ENCODE measurements around the gene TGM6. TPM values are rescaled to one million over a fixed set of nuclear protein-coding genes. Genes with fewer than 3 reads are reported as not detected.

Gene TGM6
- total RNA-seq, 4 donors from 2014 or later = not detected

DNA sequence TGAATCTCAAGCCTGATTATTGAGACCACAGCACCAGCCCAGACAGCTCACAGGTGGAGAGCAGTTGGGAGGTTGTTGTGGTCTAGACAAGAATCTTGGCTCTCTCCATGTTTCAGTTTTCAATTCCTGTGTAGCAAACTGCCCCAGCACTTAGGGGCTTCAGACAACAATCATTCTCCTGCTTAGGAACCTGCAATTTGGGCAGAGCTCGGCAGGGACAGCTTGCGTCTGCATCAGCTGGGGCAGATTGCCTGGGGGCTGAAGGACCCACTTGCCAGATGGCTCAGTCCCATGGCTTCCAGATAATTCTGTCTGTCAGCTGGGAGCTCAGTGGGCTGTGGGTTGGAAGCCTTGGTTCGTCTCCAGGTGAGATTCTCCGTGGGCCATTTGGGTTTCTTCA lies 6.9 kb downstream of the TGM6 start:
- TF ChIP-seq, protein P1, sequence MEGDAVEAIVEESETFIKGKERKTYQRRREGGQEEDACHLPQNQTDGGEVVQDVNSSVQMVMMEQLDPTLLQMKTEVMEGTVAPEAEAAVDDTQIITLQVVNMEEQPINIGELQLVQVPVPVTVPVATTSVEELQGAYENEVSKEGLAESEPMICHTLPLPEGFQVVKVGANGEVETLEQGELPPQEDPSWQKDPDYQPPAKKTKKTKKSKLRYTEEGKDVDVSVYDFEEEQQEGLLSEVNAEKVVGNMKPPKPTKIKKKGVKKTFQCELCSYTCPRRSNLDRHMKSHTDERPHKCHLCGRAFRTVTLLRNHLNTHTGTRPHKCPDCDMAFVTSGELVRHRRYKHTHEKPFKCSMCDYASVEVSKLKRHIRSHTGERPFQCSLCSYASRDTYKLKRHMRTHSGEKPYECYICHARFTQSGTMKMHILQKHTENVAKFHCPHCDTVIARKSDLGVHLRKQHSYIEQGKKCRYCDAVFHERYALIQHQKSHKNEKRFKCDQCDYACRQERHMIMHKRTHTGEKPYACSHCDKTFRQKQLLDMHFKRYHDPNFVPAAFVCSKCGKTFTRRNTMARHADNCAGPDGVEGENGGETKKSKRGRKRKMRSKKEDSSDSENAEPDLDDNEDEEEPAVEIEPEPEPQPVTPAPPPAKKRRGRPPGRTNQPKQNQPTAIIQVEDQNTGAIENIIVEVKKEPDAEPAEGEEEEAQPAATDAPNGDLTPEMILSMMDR (IDR thresholded peaks at IDR 0.05 in 4 of 5, conservative IDR thresholded peaks at IDR 0.05 in 1 of 5) = no peak
- TF ChIP-seq POLR2A (IDR thresholded peaks at IDR 0.05) = no peak
- in situ Hi-C loops (cut with MboI; ENCODE audit: low sequenced_read_pairs in 4 of 4) = no loop called here
- no peaks in the 10 kb centered on the region for H3K36me3 ChIP-seq
- H3K27me3 ChIP-seq = no peaks in the 10 kb centered on the region
- DNase-seq (no peak), ATAC-seq (no peak)
- peaks cover 0 to 6% (median 0%) of the 10 kb centered on the region in 3 donors for H3K9me3 ChIP-seq
- no peak overlapping the region for H3K27ac ChIP-seq
- H3K4me1 ChIP-seq = no peaks in the 10 kb centered on the region
- H3K4me3 ChIP-seq = no peak overlapping the region
- intact Hi-C loops (cut with DNase I; ENCODE audit: low total_unique reads) = no loop called here

DNA sequence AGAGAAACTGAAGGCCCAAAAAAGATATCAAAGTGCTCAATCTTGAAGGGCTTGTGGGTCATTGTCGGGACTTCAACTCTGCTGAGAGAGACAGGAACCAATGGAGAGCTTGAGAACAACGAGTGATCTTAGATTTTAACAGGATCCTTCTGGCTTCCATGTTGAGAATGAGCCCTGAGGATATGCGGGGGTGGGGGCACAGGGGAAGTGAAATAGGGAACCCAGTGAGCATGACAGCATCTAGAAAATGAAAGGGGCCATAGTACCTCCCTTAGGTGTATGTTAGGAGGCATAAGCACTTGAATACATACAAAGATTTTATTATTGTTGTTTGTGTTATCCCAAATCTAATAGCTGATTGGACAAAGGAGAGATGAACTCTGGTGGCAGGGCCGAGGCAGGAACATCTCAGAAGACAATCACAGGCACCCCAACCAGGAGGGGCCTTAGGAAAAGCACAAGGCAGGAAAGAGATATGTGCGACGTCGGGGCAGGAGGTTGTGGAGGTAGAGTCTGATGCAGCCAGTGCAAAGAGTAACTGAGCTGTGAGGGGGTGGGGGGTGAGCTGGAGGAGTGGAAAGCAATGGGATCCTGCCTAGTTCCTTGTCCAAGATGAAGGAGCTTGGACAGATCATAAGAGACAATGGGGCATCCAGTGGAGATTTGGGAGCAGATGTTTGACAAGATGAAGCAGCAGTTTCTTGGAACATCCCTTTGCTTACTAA lies 10.4 kb downstream of the TGM6 start:
- Histone ChIP-seq H3K9me3 (peaks cover 0 to 6% (median 0%) of the 10 kb centered on the region in 3 donors), H3K36me3 (no peaks in the 10 kb centered on the region), H3K27me3 (no peaks in the 10 kb centered on the region), H3K27ac (no peak overlapping the region), H3K4me1 (no peaks in the 10 kb centered on the region), H3K4me3 (no peak overlapping the region)
- no peak for TF ChIP-seq POLR2A (IDR thresholded peaks at IDR 0.05)
- TF ChIP-seq, protein P1 (IDR thresholded peaks at IDR 0.05 in 4 of 5, conservative IDR thresholded peaks at IDR 0.05 in 1 of 5) = no peak
- ATAC-seq = no peak
- intact Hi-C loops (cut with DNase I; ENCODE audit: low total_unique reads) (no loop called here), in situ Hi-C loops (cut with MboI; ENCODE audit: low sequenced_read_pairs in 4 of 4) (no loop called here)
- DNase-seq = no peak

DNA sequence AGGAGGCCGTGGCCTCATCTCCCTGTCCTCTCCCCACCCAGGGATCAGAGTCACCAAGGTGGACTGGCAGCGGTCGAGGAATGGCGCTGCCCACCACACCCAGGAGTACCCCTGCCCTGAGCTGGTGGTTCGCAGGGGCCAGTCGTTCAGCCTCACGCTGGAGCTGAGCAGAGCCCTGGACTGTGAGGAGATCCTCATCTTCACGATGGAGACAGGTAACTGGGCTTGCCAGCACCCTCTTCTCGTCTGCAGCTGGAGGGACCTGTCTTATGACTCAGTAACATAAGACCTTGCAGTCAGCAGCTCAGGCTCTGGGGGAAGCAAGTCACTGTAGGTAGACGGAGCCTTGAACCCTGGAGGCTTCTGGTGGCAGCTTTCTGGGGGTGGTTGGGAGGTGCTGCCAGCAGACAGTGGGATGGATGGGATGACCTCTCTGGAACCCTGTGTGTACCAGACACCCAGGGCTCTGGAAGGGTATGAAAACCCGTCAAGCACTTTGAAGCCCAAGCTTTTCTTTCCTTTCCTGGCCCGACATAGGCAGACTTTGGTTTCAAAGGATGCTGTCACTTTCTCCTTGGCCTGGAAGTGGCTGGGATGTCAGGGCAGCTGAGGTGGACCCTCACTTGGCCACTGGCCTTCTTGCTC lies 13.8 kb downstream of the TGM6 start:
- H3K4me3 ChIP-seq = no peak overlapping the region
- no peak overlapping the region for H3K27ac ChIP-seq
- H3K36me3 ChIP-seq = no peaks in the 10 kb centered on the region
- intact Hi-C loops (cut with DNase I; ENCODE audit: low total_unique reads) (no loop called here), in situ Hi-C loops (cut with MboI; ENCODE audit: low sequenced_read_pairs in 4 of 4) (no loop called here)
- ATAC-seq (no peak), DNase-seq (no peak)
- no peak for TF ChIP-seq POLR2A (IDR thresholded peaks at IDR 0.05)
- TF ChIP-seq, protein P1 (IDR thresholded peaks at IDR 0.05 in 4 of 5, conservative IDR thresholded peaks at IDR 0.05 in 1 of 5) = no peak
- H3K4me1 ChIP-seq = no peaks in the 10 kb centered on the region
- H3K27me3 ChIP-seq = no peaks in the 10 kb centered on the region
- H3K9me3 ChIP-seq = no peaks in the 10 kb centered on the region

DNA sequence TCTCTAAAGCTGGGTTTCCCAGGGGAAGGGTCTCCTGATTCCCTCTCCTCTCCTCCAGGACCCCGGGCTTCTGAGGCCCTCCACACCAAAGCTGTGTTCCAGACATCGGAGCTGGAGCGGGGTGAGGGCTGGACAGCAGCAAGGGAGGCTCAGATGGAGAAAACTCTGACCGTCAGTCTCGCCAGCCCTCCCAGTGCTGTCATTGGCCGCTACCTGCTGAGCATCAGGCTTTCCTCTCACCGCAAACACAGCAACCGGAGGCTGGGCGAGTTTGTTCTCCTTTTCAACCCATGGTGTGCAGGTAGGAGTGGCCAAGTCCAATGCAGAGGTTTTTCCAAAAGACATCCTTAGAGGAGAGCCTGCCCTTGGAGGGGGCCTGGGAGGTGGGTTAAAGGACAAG lies 14.4 kb downstream of the TGM6 start:
- intact Hi-C loops (cut with DNase I; ENCODE audit: low total_unique reads) = no loop called here
- Histone ChIP-seq H3K4me3 (no peak overlapping the region), H3K4me1 (no peaks in the 10 kb centered on the region), H3K27ac (no peak overlapping the region), H3K9me3 (no peaks in the 10 kb centered on the region), H3K27me3 (no peaks in the 10 kb centered on the region), H3K36me3 (no peaks in the 10 kb centered on the region)
- ATAC-seq (no peak), DNase-seq (no peak)
- in situ Hi-C loops (cut with MboI; ENCODE audit: low sequenced_read_pairs in 4 of 4) = no loop called here
- no peak for TF ChIP-seq POLR2A (IDR thresholded peaks at IDR 0.05)
- TF ChIP-seq, protein P1 (IDR thresholded peaks at IDR 0.05 in 4 of 5, conservative IDR thresholded peaks at IDR 0.05 in 1 of 5) = no peak
